ENCODE measurements around the gene SERPINF2.
"Not testable (repeated sequence)": the region's sequence is repeated elsewhere in the genome, so short reads cannot be mapped to it uniquely, and the experiment has no call there.

Gene SERPINF2

GRCh38 chr17:1742371-1743087, at the start of gene SERPINF2:
TSS of gene SERPINF2 (plus strand) at chr17:1742871. CDS start at chr17:1744996, 2,125 bp downstream.
- no peaks in the 10 kb centered on the region for H3K4me1 Mint-ChIP-seq
- no peaks in the 10 kb centered on the region for H3K27me3 Mint-ChIP-seq
- ATAC-seq = no peak
- no peak within 1 kb of the TSS for H3K4me3 Mint-ChIP-seq
- DNase-seq = no peak
- H3K27ac Mint-ChIP-seq = no peak within 1 kb of the TSS
- no peaks in the 10 kb centered on the region for H3K9me3 Mint-ChIP-seq
- no peaks in the 10 kb centered on the region for H3K36me3 Mint-ChIP-seq (ENCODE audit: low read depth)

- ATAC-seq = no peak
- Mint-ChIP-seq H3K9me3 (no peaks in the 10 kb centered on the region), H3K36me3 (ENCODE audit: low read depth) (no peaks in the 10 kb centered on the region), H3K4me1 (no peaks in the 10 kb centered on the region), H3K27me3 (peaks cover 2% of the 10 kb centered on the region), H3K27ac (no peak overlapping the region), H3K4me3 (no peak overlapping the region)
- no peak for DNase-seq
Measured at GRCh38 chr17:1693339-1693738, 49.3 kb upstream of the SERPINF2 start.

GRCh38 chr17:1695365-1695764, 47.3 kb upstream of the SERPINF2 start:
- H3K4me3 Mint-ChIP-seq = no peak overlapping the region
- H3K27me3 Mint-ChIP-seq = peaks cover 2% of the 10 kb centered on the region
- H3K9me3 Mint-ChIP-seq = no peaks in the 10 kb centered on the region
- no peak for ATAC-seq
- H3K4me1 Mint-ChIP-seq = no peaks in the 10 kb centered on the region
- H3K27ac Mint-ChIP-seq = no peak overlapping the region
- no peaks in the 10 kb centered on the region for H3K36me3 Mint-ChIP-seq (ENCODE audit: low read depth)
- no peak for DNase-seq

GRCh38 chr17:1697681-1698080, 45.0 kb upstream of the SERPINF2 start:
- Mint-ChIP-seq H3K4me3 (no peak overlapping the region), H3K27ac (no peak overlapping the region)
- DNase-seq = no peak

GRCh38 chr17:1699891-1700290, 42.8 kb upstream of the SERPINF2 start:
- not testable (repeated sequence) for H3K9me3 Mint-ChIP-seq; H3K27me3 Mint-ChIP-seq; DNase-seq; H3K4me1 Mint-ChIP-seq; H3K36me3 Mint-ChIP-seq (ENCODE audit: low read depth); H3K27ac Mint-ChIP-seq; ATAC-seq; H3K4me3 Mint-ChIP-seq

More at GRCh38 chr17:1697681-1698080, 45.0 kb upstream of the SERPINF2 start:
- Mint-ChIP-seq H3K9me3 (no peaks in the 10 kb centered on the region), H3K36me3 (ENCODE audit: low read depth) (no peaks in the 10 kb centered on the region), H3K27me3 (peaks cover 2% of the 10 kb centered on the region), H3K4me1 (no peaks in the 10 kb centered on the region)
- no peak for ATAC-seq

- peaks cover 26% of the 10 kb centered on the region for H3K27me3 Mint-ChIP-seq
- DNase-seq = no peak
- H3K4me1 Mint-ChIP-seq = no peaks in the 10 kb centered on the region
- H3K27ac Mint-ChIP-seq = no peak overlapping the region
- no peak for ATAC-seq
- no peaks in the 10 kb centered on the region for H3K9me3 Mint-ChIP-seq
- no peaks in the 10 kb centered on the region for H3K36me3 Mint-ChIP-seq (ENCODE audit: low read depth)
- H3K4me3 Mint-ChIP-seq = no peak overlapping the region
Measured at GRCh38 chr17:1703063-1703462, 39.6 kb upstream of the SERPINF2 start.

- H3K4me3 Mint-ChIP-seq = no peak overlapping the region
- no peak for ATAC-seq
- peaks cover 2% of the 10 kb centered on the region for H3K4me1 Mint-ChIP-seq
- H3K9me3 Mint-ChIP-seq = no peaks in the 10 kb centered on the region
- peaks cover 30% of the 10 kb centered on the region for H3K27me3 Mint-ChIP-seq
- H3K27ac Mint-ChIP-seq = no peak overlapping the region
- no peak for DNase-seq
- H3K36me3 Mint-ChIP-seq (ENCODE audit: low read depth) = no peaks in the 10 kb centered on the region
Measured at GRCh38 chr17:1705004-1705403, 37.7 kb upstream of the SERPINF2 start.

- H3K27me3 Mint-ChIP-seq = peaks cover 38% of the 10 kb centered on the region
- H3K36me3 Mint-ChIP-seq (ENCODE audit: low read depth) = no peaks in the 10 kb centered on the region
- H3K9me3 Mint-ChIP-seq = no peaks in the 10 kb centered on the region
- ATAC-seq = no peak
- peaks cover 9% of the 10 kb centered on the region for H3K4me1 Mint-ChIP-seq
- H3K27ac Mint-ChIP-seq = no peak overlapping the region
- DNase-seq = no peak
- no peak overlapping the region for H3K4me3 Mint-ChIP-seq
Measured at GRCh38 chr17:1707107-1707506, 35.6 kb upstream of the SERPINF2 start.

- not testable (repeated sequence) for H3K9me3 Mint-ChIP-seq; H3K4me3 Mint-ChIP-seq; DNase-seq; ATAC-seq; H3K36me3 Mint-ChIP-seq (ENCODE audit: low read depth); H3K27ac Mint-ChIP-seq
- Mint-ChIP-seq H3K4me1 (peaks cover 14% of the 10 kb centered on the region), H3K27me3 (peaks cover 38% of the 10 kb centered on the region)
Measured at GRCh38 chr17:1708791-1709346, 33.8 kb upstream of the SERPINF2 start.

GRCh38 chr17:1709403-1709951, 33.2 kb upstream of the SERPINF2 start:
- ATAC-seq = no peak
- H3K36me3 Mint-ChIP-seq (ENCODE audit: low read depth) = no peaks in the 10 kb centered on the region
- H3K9me3 Mint-ChIP-seq = no peaks in the 10 kb centered on the region
- H3K27me3 Mint-ChIP-seq = peaks cover 39% of the 10 kb centered on the region
- DNase-seq = no peak
- peaks cover 16% of the 10 kb centered on the region for H3K4me1 Mint-ChIP-seq
- peak overlapping the region; percentile 17 for H3K4me3 Mint-ChIP-seq
- no peak overlapping the region for H3K27ac Mint-ChIP-seq

GRCh38 chr17:1709971-1710806, 32.5 kb upstream of the SERPINF2 start, which contains the start of gene TLCD2:
TSS of gene TLCD2 (minus strand) at chr17:1710377. CDS start at chr17:1710242, 135 bp downstream.
- H3K36me3 Mint-ChIP-seq (ENCODE audit: low read depth) = no peaks in the 10 kb centered on the region
- no peak for DNase-seq

GRCh38 chr17:1710807-1711553, 31.7 kb upstream of the SERPINF2 start:
- Mint-ChIP-seq H3K36me3 (ENCODE audit: low read depth) (no peaks in the 10 kb centered on the region), H3K4me1 (peaks cover 20% of the 10 kb centered on the region), H3K9me3 (no peaks in the 10 kb centered on the region), H3K27me3 (peaks cover 32% of the 10 kb centered on the region), H3K4me3 (peak overlapping the region; percentile 26), H3K27ac (no peak overlapping the region)
- DNase-seq = no peak
- ATAC-seq = no peak

More at GRCh38 chr17:1709971-1710806, 32.5 kb upstream of the SERPINF2 start, which contains the start of gene TLCD2:
- Mint-ChIP-seq H3K4me1 (peaks cover 20% of the 10 kb centered on the region), H3K4me3 (peak within 1 kb of the TSS; percentile 26), H3K27me3 (peaks cover 37% of the 10 kb centered on the region), H3K27ac (no peak within 1 kb of the TSS), H3K9me3 (no peaks in the 10 kb centered on the region)
- no peak for ATAC-seq

GRCh38 chr17:1711804-1712203, 30.9 kb upstream of the SERPINF2 start:
- DNase-seq (no peak), ATAC-seq (no peak)
- no peak overlapping the region for H3K27ac Mint-ChIP-seq
- H3K4me3 Mint-ChIP-seq = no peak overlapping the region
- peaks cover 30% of the 10 kb centered on the region for H3K27me3 Mint-ChIP-seq
- H3K9me3 Mint-ChIP-seq = no peaks in the 10 kb centered on the region
- no peaks in the 10 kb centered on the region for H3K36me3 Mint-ChIP-seq (ENCODE audit: low read depth)
- H3K4me1 Mint-ChIP-seq = peaks cover 20% of the 10 kb centered on the region

- no peak overlapping the region for H3K27ac Mint-ChIP-seq
- H3K36me3 Mint-ChIP-seq (ENCODE audit: low read depth) = no peaks in the 10 kb centered on the region
- ATAC-seq (no peak), DNase-seq (no peak)
- H3K4me3 Mint-ChIP-seq = no peak overlapping the region
- H3K4me1 Mint-ChIP-seq = peaks cover 25% of the 10 kb centered on the region
- peaks cover 27% of the 10 kb centered on the region for H3K27me3 Mint-ChIP-seq
- no peaks in the 10 kb centered on the region for H3K9me3 Mint-ChIP-seq
Measured at GRCh38 chr17:1712271-1712670, 30.4 kb upstream of the SERPINF2 start.

Measured in activated naive CD8-positive, alpha-beta T cell treated with anti-CD3 and anti-CD28 coated beads, Interleukin-2, amount 50 U/mL, for 24 hours (primary cell).